Occipital lobe (tissue), 1 donor: Measurements from ENCODE around the gene NONO. TPM values are rescaled to one million over a fixed set of nuclear protein-coding genes. Genes with fewer than 3 reads are reported as not detected.

Experiments
- total RNA-seq: library from RNA; depleted of rRNA; stranded (reverse); fragments of >200 nt; gene quantifications from one replicate; pipeline ENCODE4 v1.2.3, GENCODE V29; 2014

Gene NONO
- total RNA-seq, 1 donor from 2014 or later: 372 TPM

Other genes with a start within 250 kb of the NONO start
- 72.4 TPM for gene SNX12, start 215.3 kb upstream of the NONO start, total RNA-seq
- 5.8 TPM for gene FOXO4, start 187.8 kb upstream of the NONO start, total RNA-seq
- not detected for gene CXorf65, start 176.9 kb upstream of the NONO start, total RNA-seq
- not detected for gene IL2RG, start 172.1 kb upstream of the NONO start, total RNA-seq
- gene MED12, start 165.0 kb upstream of the NONO start, total RNA-seq: 24.6 TPM
- 18.7 TPM for gene NLGN3, start 138.8 kb upstream of the NONO start, total RNA-seq
- not detected for gene GJB1, start 60.4 kb upstream of the NONO start, total RNA-seq
- gene ZMYM3, start 29.5 kb upstream of the NONO start, total RNA-seq: 24.2 TPM
- gene ITGB1BP2, start 18.1 kb downstream of the NONO start, total RNA-seq: 0.78 TPM
- 56.9 TPM for gene TAF1, start 82.7 kb downstream of the NONO start, total RNA-seq
- 248 TPM for gene OGT, start 249.5 kb downstream of the NONO start, total RNA-seq